Measurements from ENCODE around the gene PRRT4.

PRRT4 gene

DNA sequence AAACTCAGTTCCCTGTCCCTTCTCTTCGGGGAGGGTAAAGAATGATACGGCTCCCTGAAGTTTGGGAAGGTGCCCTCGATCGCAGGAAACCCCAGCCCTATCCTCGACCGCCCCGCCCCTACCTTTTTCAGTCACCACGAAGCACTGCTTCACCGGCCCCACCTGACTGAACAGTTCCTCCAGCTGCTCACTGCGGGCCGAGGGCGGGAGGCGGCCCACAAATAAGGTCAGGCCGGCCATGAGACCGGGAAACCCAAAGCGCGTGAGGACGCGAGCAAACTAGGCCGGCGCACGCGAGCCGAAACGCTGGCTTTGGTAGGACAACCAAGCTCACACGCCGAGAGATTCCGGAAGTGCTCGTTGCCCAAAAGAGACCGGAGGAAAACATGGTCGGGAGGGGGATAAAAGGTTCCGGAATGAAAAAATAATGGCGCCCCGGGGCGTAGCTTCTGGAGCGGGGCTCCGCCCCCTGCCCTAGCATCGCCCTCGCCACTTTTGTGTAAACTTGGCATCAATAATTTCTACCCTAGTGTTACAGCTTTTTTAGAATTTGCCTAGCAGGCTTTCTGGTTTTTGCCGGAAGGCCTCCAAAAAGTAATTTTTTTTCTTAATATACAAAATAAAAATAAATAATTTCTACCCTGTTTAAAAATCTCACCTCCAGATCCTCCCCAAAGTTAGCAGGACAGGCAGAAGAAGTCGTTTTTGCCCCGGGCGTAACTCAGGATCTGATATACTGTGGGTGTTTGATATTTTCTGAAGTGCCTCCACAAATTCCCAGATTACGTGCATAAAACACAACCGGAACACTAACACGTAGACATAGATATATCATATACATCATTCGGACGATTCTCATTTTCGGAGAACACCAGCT, 17.7 kb downstream of the PRRT4 start, which contains the start of gene RBM28:
TSS of gene RBM28 (minus strand) at position 355 of the 877 bp plus-strand sequence. CDS start at position 240, 115 bp downstream.
- Histone ChIP-seq H3K4me1 (ENCODE audit: control insufficient read depth in 1 of 2, insufficient read depth in 1 of 2, low read depth in 1 of 2, low read length in 1 of 2) (peaks cover 21% of the 10 kb centered on the region in 2 experiments), H3K4me3 (ENCODE audit: low read depth in 1 of 2, low read length in 1 of 2) (peak within 1 kb of the TSS; percentile 80), H3K9me3 (no peaks in the 10 kb centered on the region), H3K27me3 (no peaks in the 10 kb centered on the region), H3K36me3 (peaks cover 1% of the 10 kb centered on the region), H3K27ac (peak within 1 kb of the TSS; percentile 84)
- TF ChIP-seq, protein P1, sequence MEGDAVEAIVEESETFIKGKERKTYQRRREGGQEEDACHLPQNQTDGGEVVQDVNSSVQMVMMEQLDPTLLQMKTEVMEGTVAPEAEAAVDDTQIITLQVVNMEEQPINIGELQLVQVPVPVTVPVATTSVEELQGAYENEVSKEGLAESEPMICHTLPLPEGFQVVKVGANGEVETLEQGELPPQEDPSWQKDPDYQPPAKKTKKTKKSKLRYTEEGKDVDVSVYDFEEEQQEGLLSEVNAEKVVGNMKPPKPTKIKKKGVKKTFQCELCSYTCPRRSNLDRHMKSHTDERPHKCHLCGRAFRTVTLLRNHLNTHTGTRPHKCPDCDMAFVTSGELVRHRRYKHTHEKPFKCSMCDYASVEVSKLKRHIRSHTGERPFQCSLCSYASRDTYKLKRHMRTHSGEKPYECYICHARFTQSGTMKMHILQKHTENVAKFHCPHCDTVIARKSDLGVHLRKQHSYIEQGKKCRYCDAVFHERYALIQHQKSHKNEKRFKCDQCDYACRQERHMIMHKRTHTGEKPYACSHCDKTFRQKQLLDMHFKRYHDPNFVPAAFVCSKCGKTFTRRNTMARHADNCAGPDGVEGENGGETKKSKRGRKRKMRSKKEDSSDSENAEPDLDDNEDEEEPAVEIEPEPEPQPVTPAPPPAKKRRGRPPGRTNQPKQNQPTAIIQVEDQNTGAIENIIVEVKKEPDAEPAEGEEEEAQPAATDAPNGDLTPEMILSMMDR (IDR thresholded peaks at IDR 0.05): no peak

DNA sequence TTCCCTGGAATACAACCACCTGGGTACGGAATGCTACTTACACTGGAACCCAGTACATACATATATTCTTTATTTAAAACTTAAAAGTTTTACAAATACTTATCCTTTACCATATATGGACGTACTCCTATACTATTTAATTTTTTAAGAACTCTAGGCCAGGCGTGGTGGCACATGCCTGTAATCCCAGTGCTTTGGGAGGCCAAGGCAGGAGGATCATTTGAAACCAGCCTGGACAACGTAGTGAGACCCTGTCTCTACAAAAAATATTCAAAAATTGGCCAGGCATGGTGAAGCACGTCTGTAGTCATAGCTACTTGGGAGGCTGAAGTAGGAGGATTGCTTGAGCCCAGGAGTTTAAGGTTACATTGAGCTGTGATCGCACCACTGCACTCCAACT, 19.8 kb downstream of the PRRT4 start:
- Histone ChIP-seq H3K4me3 (ENCODE audit: low read depth in 1 of 2, low read length in 1 of 2) (no peak overlapping the region), H3K9me3 (no peaks in the 10 kb centered on the region), H3K27ac (no peak overlapping the region), H3K36me3 (peaks cover 18% of the 10 kb centered on the region), H3K27me3 (no peaks in the 10 kb centered on the region), H3K4me1 (ENCODE audit: control insufficient read depth in 1 of 2, insufficient read depth in 1 of 2, low read depth in 1 of 2, low read length in 1 of 2) (peaks cover 21% of the 10 kb centered on the region in 2 experiments)
- TF ChIP-seq, protein P1 (IDR thresholded peaks at IDR 0.05): no peak

DNA sequence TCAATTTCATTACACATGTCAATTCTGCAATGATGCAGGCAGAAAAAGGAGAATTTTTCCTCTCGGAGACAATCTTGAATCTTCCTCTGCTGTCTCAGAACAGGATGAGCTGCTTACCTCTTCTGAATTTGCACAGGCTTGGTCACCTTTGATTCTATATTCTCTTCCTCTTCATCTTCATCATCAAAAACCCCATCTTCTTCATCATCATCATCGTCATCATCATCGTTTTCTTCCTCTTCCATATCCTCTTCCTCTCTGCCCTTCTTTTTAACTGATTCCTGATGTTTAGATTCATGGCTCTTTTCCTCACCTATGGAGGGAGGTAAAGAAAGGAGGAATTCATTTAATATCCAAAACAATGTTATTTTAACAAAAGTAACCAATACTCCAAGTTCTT, 25.8 kb downstream of the PRRT4 start:
- Histone ChIP-seq H3K4me1 (ENCODE audit: control insufficient read depth in 1 of 2, insufficient read depth in 1 of 2, low read depth in 1 of 2, low read length in 1 of 2) (no peaks in the 10 kb centered on the region), H3K4me3 (ENCODE audit: low read depth in 1 of 2, low read length in 1 of 2) (no peak overlapping the region), H3K27me3 (no peaks in the 10 kb centered on the region), H3K36me3 (peaks cover 59% of the 10 kb centered on the region), H3K27ac (no peak overlapping the region), H3K9me3 (no peaks in the 10 kb centered on the region)
- TF ChIP-seq, protein P1 (IDR thresholded peaks at IDR 0.05): no peak

DNA sequence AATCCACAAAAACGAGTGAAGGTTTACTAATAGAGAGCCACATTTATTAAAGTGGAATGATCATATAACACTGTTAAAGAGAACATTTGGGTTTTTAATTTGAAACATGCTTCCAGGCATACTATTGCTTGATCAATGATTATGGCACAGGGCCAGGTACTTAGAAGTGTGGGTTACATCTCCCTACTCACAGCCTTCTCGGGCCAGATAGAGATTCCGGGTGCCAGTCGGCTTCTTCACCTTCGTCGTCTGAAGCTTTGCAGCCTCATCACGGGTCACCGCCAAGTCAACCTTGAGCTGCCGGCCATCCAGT, 37.2 kb downstream of the PRRT4 start:
- Histone ChIP-seq H3K4me3 (ENCODE audit: low read depth in 1 of 2, low read length in 1 of 2) (no peak overlapping the region), H3K27ac (no peak overlapping the region), H3K36me3 (peaks cover 38% of the 10 kb centered on the region)

DNA sequence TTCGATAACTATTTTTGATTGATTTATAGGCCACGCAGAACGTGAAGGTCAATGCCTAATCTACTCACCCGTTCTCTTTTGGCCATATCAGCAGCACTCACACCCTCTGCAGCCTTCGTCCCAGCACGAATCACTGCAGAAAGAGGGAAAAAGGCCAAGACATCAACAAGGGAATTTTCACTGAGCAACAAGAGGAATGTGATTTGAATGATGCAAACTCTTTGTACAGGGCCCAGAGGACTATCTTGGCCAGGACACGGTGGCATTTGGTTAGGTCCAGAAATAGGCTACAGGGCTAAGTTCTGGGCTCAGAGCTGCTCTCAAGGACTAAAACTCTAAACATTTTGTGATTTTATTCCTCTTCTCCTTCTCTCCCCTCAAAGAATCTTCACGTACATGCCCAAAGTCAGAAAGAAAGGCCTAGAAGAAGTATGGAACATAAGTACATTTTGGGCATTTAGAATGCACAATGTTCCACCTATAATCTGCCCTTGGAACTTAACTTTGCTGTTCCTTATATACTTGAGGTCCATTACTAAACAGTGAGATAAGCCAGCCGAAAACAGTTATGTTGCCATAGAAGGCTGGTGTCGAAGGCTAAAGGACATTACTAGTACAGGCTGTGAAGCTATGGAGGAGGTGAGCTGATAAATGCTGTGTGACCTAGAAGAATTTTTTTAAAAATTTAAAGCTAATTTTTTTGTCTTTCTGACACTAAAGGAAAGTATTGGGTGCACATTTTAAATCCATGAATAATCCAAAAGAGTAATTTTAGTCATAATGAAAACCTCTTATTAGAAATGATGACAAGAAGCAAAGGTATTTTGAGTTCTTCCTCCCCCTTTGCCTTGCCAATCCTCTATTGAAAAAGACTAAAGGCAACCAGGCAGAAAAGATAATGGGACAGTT, 37.8 kb downstream of the PRRT4 start:
- Histone ChIP-seq H3K27me3 (no peaks in the 10 kb centered on the region), H3K4me3 (ENCODE audit: low read depth in 1 of 2, low read length in 1 of 2) (no peak overlapping the region), H3K36me3 (peaks cover 35% of the 10 kb centered on the region), H3K4me1 (ENCODE audit: control insufficient read depth in 1 of 2, insufficient read depth in 1 of 2, low read depth in 1 of 2, low read length in 1 of 2) (peaks cover 0 to 9% of the 10 kb centered on the region in 2 experiments), H3K27ac (no peak overlapping the region), H3K9me3 (no peaks in the 10 kb centered on the region)
- TF ChIP-seq, protein P1 (IDR thresholded peaks at IDR 0.05): no peak

More for the DNA sequence above, 37.2 kb downstream of the PRRT4 start:
- Histone ChIP-seq H3K4me1 (ENCODE audit: control insufficient read depth in 1 of 2, insufficient read depth in 1 of 2, low read depth in 1 of 2, low read length in 1 of 2) (peaks cover 0 to 9% of the 10 kb centered on the region in 2 experiments), H3K27me3 (no peaks in the 10 kb centered on the region), H3K9me3 (no peaks in the 10 kb centered on the region)
- TF ChIP-seq, protein P1 (IDR thresholded peaks at IDR 0.05): no peak

Measured in neutrophil (primary cell).